Mucosa of rectum (tissue), 2 donors: ENCODE measurements around the gene PDCD2.
A peak's percentile ranks its signal among the peaks of the same experiment; 100 is the strongest.

ENCODE experiments used
- H3K27ac ChIP-seq, 2 donors: one replicate each; pipeline ENCODE4 v1.7.0; 2013; ENCODE audit warnings: inconsistent platforms in 2 of 2, low read depth in 2 of 2, low read length in 2 of 2
- H3K27me3 ChIP-seq, 2 donors: one replicate each; pipeline ENCODE4 v1.7.0; 2013; ENCODE audit warnings: low read length in 2 of 2; ENCODE audit not compliant: control insufficient read depth in 2 of 2, insufficient read depth in 2 of 2
- H3K36me3 ChIP-seq, 2 donors: one replicate each; pipeline ENCODE4 v1.7.0; 2013; ENCODE audit warnings: low read length in 2 of 2; ENCODE audit not compliant: control insufficient read depth in 2 of 2, insufficient read depth in 2 of 2
- H3K4me1 ChIP-seq, 2 donors: one replicate each; pipeline ENCODE4 v1.7.0; 2013; ENCODE audit warnings: low read length in 2 of 2, mild to moderate bottlenecking in 1 of 2; ENCODE audit not compliant: control insufficient read depth in 2 of 2, insufficient read depth in 2 of 2
- H3K4me3 ChIP-seq, 2 donors: one replicate each; pipeline ENCODE4 v1.7.0; 2013; ENCODE audit warnings: low read length in 2 of 2
- H3K9ac ChIP-seq, 2 donors: one replicate each; pipeline ENCODE4 v1.7.0; 2013; ENCODE audit warnings: low read length in 2 of 2, low read depth in 1 of 2, mild to moderate bottlenecking in 1 of 2
- H3K9me3 ChIP-seq, 2 donors: one replicate each; pipeline ENCODE4 v1.7.0; 2013; ENCODE audit warnings: low read length in 2 of 2; ENCODE audit not compliant: control insufficient read depth in 2 of 2
- donor health status: healthy.
- donor health status: Normal muscosa, but diverticular disease.

The PDCD2 gene

GRCh38 chr6:170552765-170553533, 31.5 kb downstream of the PDCD2 start, which contains the start of gene PSMB1:
Gene PSMB1, minus strand, starts transcription at chr6:170553307. Its CDS starts 65 bp downstream, at chr6:170553242.
- Histone ChIP-seq H3K9me3 (no peaks in the 10 kb centered on the region), H3K36me3 (peaks cover 18 to 19% of the 10 kb centered on the region in 2 donors), H3K9ac (peak within 1 kb of the TSS; percentile 91 to 97), H3K4me3 (peak within 1 kb of the TSS; percentile 100), H3K4me1 (peaks cover 14 to 21% of the 10 kb centered on the region in 2 donors), H3K27me3 (no peaks in the 10 kb centered on the region), H3K27ac (peak within 1 kb of the TSS; percentile 94 to 96)

- Histone ChIP-seq H3K27me3 (no peaks in the 10 kb centered on the region), H3K36me3 (peaks cover 77 to 79% of the 10 kb centered on the region in 2 donors), H3K9ac (no peak overlapping the region), H3K4me3 (no peak overlapping the region), H3K9me3 (no peaks in the 10 kb centered on the region), H3K27ac (no peak overlapping the region), H3K4me1 (no peaks in the 10 kb centered on the region)
These were observed 39.0 kb downstream of the PDCD2 start for GRCh38 chr6:170545405-170545804.

- H3K9ac ChIP-seq, result no peak overlapping the region
- H3K9me3 ChIP-seq, result no peaks in the 10 kb centered on the region
- H3K27me3 ChIP-seq, result no peaks in the 10 kb centered on the region
- H3K36me3 ChIP-seq, result peaks cover 80 to 85% of the 10 kb centered on the region in 2 donors
- H3K4me1 ChIP-seq, result no peaks in the 10 kb centered on the region
- no peak overlapping the region for H3K27ac ChIP-seq
- H3K4me3 ChIP-seq, result no peak overlapping the region
These were observed 42.3 kb downstream of the PDCD2 start for GRCh38 chr6:170542031-170542719.

GRCh38 chr6:170537329-170537728, 47.1 kb downstream of the PDCD2 start:
- H3K27ac ChIP-seq, result no peak overlapping the region
- no peak overlapping the region for H3K4me3 ChIP-seq
- H3K36me3 ChIP-seq, result peaks cover 72 to 82% of the 10 kb centered on the region in 2 donors
- H3K27me3 ChIP-seq, result no peaks in the 10 kb centered on the region
- no peak overlapping the region for H3K9ac ChIP-seq
- no peaks in the 10 kb centered on the region for H3K4me1 ChIP-seq
- no peaks in the 10 kb centered on the region for H3K9me3 ChIP-seq

GRCh38 chr6:170536671-170537070, 47.8 kb downstream of the PDCD2 start:
- Histone ChIP-seq H3K4me1 (no peaks in the 10 kb centered on the region), H3K36me3 (peaks cover 66 to 80% of the 10 kb centered on the region in 2 donors), H3K27ac (no peak overlapping the region), H3K9ac (no peak overlapping the region), H3K27me3 (no peaks in the 10 kb centered on the region), H3K4me3 (no peak overlapping the region), H3K9me3 (no peaks in the 10 kb centered on the region)

- H3K4me1 ChIP-seq, result no peaks in the 10 kb centered on the region
These were observed 49.4 kb downstream of the PDCD2 start for GRCh38 chr6:170535004-170535403.

GRCh38 chr6:170533792-170534191, 50.6 kb downstream of the PDCD2 start:
- H3K4me3 ChIP-seq, result no peak overlapping the region
- H3K9me3 ChIP-seq, result no peaks in the 10 kb centered on the region
- H3K27ac ChIP-seq, result no peak overlapping the region
- H3K36me3 ChIP-seq, result peaks cover 46 to 56% of the 10 kb centered on the region in 2 donors
- no peaks in the 10 kb centered on the region for H3K27me3 ChIP-seq
- H3K4me1 ChIP-seq, result no peaks in the 10 kb centered on the region
- H3K9ac ChIP-seq, result no peak overlapping the region

More at GRCh38 chr6:170535004-170535403, 49.4 kb downstream of the PDCD2 start:
- H3K9ac ChIP-seq, result no peak overlapping the region
- no peaks in the 10 kb centered on the region for H3K27me3 ChIP-seq
- no peak overlapping the region for H3K27ac ChIP-seq
- no peak overlapping the region for H3K4me3 ChIP-seq
- no peaks in the 10 kb centered on the region for H3K9me3 ChIP-seq
- peaks cover 56 to 68% of the 10 kb centered on the region in 2 donors for H3K36me3 ChIP-seq

- Histone ChIP-seq H3K9ac (no peak overlapping the region), H3K9me3 (no peaks in the 10 kb centered on the region), H3K27ac (no peak overlapping the region), H3K4me3 (no peak overlapping the region), H3K36me3 (peaks cover 40 to 51% of the 10 kb centered on the region in 2 donors), H3K27me3 (no peaks in the 10 kb centered on the region), H3K4me1 (no peaks in the 10 kb centered on the region)
These were observed 51.5 kb downstream of the PDCD2 start for GRCh38 chr6:170532867-170533488.

GRCh38 chr6:170529839-170530469, 54.5 kb downstream of the PDCD2 start:
- Histone ChIP-seq H3K27ac (no peak overlapping the region), H3K9ac (no peak overlapping the region), H3K4me3 (no peak overlapping the region), H3K36me3 (peaks cover 12 to 20% of the 10 kb centered on the region in 2 donors), H3K4me1 (no peaks in the 10 kb centered on the region), H3K9me3 (no peaks in the 10 kb centered on the region), H3K27me3 (no peaks in the 10 kb centered on the region)
